OCI-LY1 (cell line): Measurements from ENCODE around the gene TIMP2.
A peak's percentile ranks its signal among the peaks of the same experiment; 100 is the strongest.

ENCODE experiments used
- H2AFZ ChIP-seq: fragments of 200-600 bp; sonication (generic), shearing (Covaris generic); 2 replicates; pipeline ENCODE4 v1.6.0; 2014; ENCODE audit warnings: antibody characterized with exemption, mild to moderate bottlenecking, low read length
- H3F3A ChIP-seq: fragments of 200-600 bp; sonication (generic), shearing (Covaris generic); 2 replicates; pipeline ENCODE4 v1.6.0; 2014; ENCODE audit warnings: mild to moderate bottlenecking, antibody characterized with exemption, low read length, moderate library complexity; ENCODE audit not compliant: insufficient read depth
- H3K27ac ChIP-seq: fragments of 200-600 bp; sonication (generic); 2 replicates; pipeline ENCODE4 v1.5.1; 2014; ENCODE audit warnings: low read length, mixed run types, mild to moderate bottlenecking, low read depth; ENCODE audit not compliant: poor library complexity, severe bottlenecking
- H3K27me3 ChIP-seq: fragments of 200-600 bp; sonication (generic); 2 replicates; pipeline ENCODE4 v1.6.0; 2014; ENCODE audit warnings: antibody characterized with exemption, mild to moderate bottlenecking, low read length, moderate library complexity; ENCODE audit not compliant: insufficient read depth
- H3K36me3 ChIP-seq: fragments of 200-600 bp; sonication (generic); 2 replicates; pipeline ENCODE4 v1.6.1; 2014; ENCODE audit warnings: mild to moderate bottlenecking, antibody characterized with exemption, low read length, moderate library complexity, mixed read lengths; ENCODE audit not compliant: insufficient read depth
- H3K4me1 ChIP-seq: fragments of 200-600 bp; sonication (generic); 2 replicates; pipeline ENCODE4 v1.5.1; 2014; ENCODE audit warnings: mild to moderate bottlenecking, low read length, moderate library complexity; ENCODE audit not compliant: insufficient read depth, severe bottlenecking
- H3K4me2 ChIP-seq: fragments of 200-600 bp; sonication (generic), shearing (Covaris generic); 2 replicates; pipeline ENCODE4 v1.6.1; 2014; ENCODE audit warnings: low read length
- H3K4me3 ChIP-seq: fragments of 200-600 bp; sonication (generic); 2 replicates; pipeline ENCODE4 v1.5.1; 2014; ENCODE audit warnings: low read length, low read depth, mild to moderate bottlenecking, mixed read lengths; ENCODE audit not compliant: poor library complexity, severe bottlenecking
- H3K79me2 ChIP-seq: fragments of 200-600 bp; shearing (Covaris generic); 2 replicates; pipeline ENCODE4 v1.6.1; 2016; ENCODE audit warnings: mixed run types, low read length, mixed read lengths; ENCODE audit not compliant: insufficient read depth
- H3K9ac ChIP-seq: fragments of 200-600 bp; sonication (generic), shearing (Covaris generic); 2 replicates; pipeline ENCODE4 v1.6.1; 2014; ENCODE audit warnings: mild to moderate bottlenecking, low read length, mixed read lengths
- H3K9me2 ChIP-seq: fragments of 200-600 bp; sonication (generic), shearing (Covaris generic); 2 replicates; pipeline ENCODE4 v1.6.1; 2014; ENCODE audit warnings: low read depth, mild to moderate bottlenecking, low read length, mixed read lengths
- H3K9me3 ChIP-seq: fragments of 200-600 bp; shearing (Covaris generic); 2 replicates; pipeline ENCODE4 v1.6.1; 2014; ENCODE audit warnings: low read length, mixed read lengths
- H4K20me1 ChIP-seq: fragments of 200-600 bp; sonication (generic), shearing (Covaris generic); 2 replicates; pipeline ENCODE4 v1.6.0; 2016; ENCODE audit warnings: mild to moderate bottlenecking, low read length; ENCODE audit not compliant: insufficient read depth
- CTCF ChIP-seq: fragments of 200-600 bp; sonication (generic), shearing (Covaris generic); IDR thresholded peaks from 2 replicates; pipeline ENCODE4 v1.5.1; 2017; ENCODE audit warnings: mild to moderate bottlenecking, antibody characterized with exemption, low read length, moderate library complexity, mixed read lengths
- EZH2 ChIP-seq: fragments of 200-600 bp; sonication (generic), shearing (Covaris generic); IDR thresholded peaks from 2 replicates; pipeline ENCODE4 v1.8.0; 2017; ENCODE audit warnings: borderline replicate concordance, mixed run types, mild to moderate bottlenecking, antibody characterized with exemption, low read length, moderate library complexity, mixed read lengths

TIMP2 gene

GRCh38 chr17:78825696-78826095, 99.5 kb downstream of the TIMP2 start:
- no peaks in the 10 kb centered on the region for H3K27me3 ChIP-seq
- H2AFZ ChIP-seq = no peak overlapping the region
- H3K9me3 ChIP-seq = no peaks in the 10 kb centered on the region
- H3K36me3 ChIP-seq = peaks cover 93% of the 10 kb centered on the region
- no peaks in the 10 kb centered on the region for H4K20me1 ChIP-seq
- H3K9me2 ChIP-seq = no peaks in the 10 kb centered on the region
- no peak overlapping the region for H3K4me2 ChIP-seq
- no peak overlapping the region for H3K9ac ChIP-seq
- H3F3A ChIP-seq = no peaks in the 10 kb centered on the region
- H3K27ac ChIP-seq = no peak overlapping the region
- H3K4me3 ChIP-seq = no peak overlapping the region
- peaks cover 4% of the 10 kb centered on the region for H3K4me1 ChIP-seq
- no peaks in the 10 kb centered on the region for H3K79me2 ChIP-seq
- TF ChIP-seq EZH2 = no peak
- TF ChIP-seq CTCF = no peak

- peaks cover 93% of the 10 kb centered on the region for H3K36me3 ChIP-seq
Observed at GRCh38 chr17:78824240-78824639, 100.9 kb downstream of the TIMP2 start.

GRCh38 chr17:78823282-78824046, 101.7 kb downstream of the TIMP2 start:
- Histone ChIP-seq H3K9me3 (no peaks in the 10 kb centered on the region), H3K4me1 (peaks cover 4% of the 10 kb centered on the region), H3K79me2 (no peaks in the 10 kb centered on the region), H3K27ac (no peak overlapping the region), H3F3A (no peaks in the 10 kb centered on the region), H3K9ac (no peak overlapping the region), H3K9me2 (no peaks in the 10 kb centered on the region), H4K20me1 (no peaks in the 10 kb centered on the region), H2AFZ (no peak overlapping the region), H3K36me3 (peaks cover 93% of the 10 kb centered on the region), H3K27me3 (no peaks in the 10 kb centered on the region), H3K4me2 (no peak overlapping the region), H3K4me3 (no peak overlapping the region)
- TF ChIP-seq CTCF = peak; percentile 16; the same call in 1 of the 2 replicates
- TF ChIP-seq EZH2 = no peak

More at GRCh38 chr17:78824240-78824639, 100.9 kb downstream of the TIMP2 start:
- Histone ChIP-seq H3K79me2 (no peaks in the 10 kb centered on the region), H3K9me3 (no peaks in the 10 kb centered on the region), H3K9me2 (no peaks in the 10 kb centered on the region), H3K27me3 (no peaks in the 10 kb centered on the region), H3K4me3 (no peak overlapping the region), H3K4me2 (no peak overlapping the region), H3K27ac (no peak overlapping the region), H3F3A (no peaks in the 10 kb centered on the region), H2AFZ (no peak overlapping the region), H3K9ac (no peak overlapping the region), H3K4me1 (peaks cover 4% of the 10 kb centered on the region), H4K20me1 (no peaks in the 10 kb centered on the region)
- TF ChIP-seq CTCF (no peak), EZH2 (no peak)
